NCI-H146 treated with DMSO at 0.1 percent for 48 hours (cell line): ENCODE results near the gene IGDCC3.

Experiments used
- DNase-seq: peaks from one replicate; lab custom pipeline; 2025; ENCODE audit not compliant: unreplicated experiment; lab: John Stamatoyannopoulos, UW

The IGDCC3 gene

DNA sequence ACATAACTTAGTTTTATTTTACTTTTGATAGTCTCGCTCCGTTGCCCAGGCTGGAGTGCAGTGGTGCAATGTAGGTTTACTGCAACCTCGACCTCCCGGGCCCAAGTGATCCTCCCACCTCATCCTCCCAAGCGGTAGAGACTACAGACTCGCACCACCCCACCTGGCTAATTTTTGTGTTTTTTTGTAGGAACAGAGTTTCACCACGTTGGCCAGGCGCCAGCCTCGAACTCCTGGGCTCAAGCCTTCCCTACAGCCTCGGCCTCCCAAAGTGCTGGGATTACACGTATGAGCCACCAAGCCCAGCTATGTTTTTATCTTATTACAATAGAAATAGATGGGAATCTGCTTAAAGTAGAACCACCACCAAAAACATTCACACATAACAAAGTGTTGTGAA lies 79.1 kb downstream of the IGDCC3 start:
- DNase-seq, result no peak

DNA sequence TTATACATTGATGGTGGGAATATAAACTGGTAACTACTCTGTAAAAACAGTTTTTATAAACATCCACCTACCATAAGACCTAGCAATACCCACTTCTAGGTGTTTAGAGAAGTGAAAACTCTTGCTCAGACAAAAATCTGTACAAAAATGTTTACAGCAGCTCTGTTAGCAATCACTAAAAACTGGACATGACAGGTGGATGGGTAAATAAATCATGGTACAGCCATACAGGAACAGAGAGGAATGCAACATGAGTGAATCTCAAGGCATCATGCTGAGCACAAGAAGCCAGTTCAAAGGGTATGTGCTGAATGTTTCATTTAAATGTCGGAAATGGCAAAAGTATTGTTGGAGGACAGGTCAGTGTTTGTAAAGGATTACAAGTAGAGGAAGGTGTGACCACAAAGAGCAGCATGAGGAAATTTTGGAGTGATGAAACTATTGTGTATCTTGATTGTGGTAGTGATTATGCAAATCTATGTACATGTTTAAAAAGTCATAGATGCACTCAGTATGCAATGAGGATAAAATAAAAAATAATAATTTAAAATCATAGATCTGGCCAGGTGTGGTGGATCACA lies 84.8 kb downstream of the IGDCC3 start:
- DNase-seq, result no peak

DNA sequence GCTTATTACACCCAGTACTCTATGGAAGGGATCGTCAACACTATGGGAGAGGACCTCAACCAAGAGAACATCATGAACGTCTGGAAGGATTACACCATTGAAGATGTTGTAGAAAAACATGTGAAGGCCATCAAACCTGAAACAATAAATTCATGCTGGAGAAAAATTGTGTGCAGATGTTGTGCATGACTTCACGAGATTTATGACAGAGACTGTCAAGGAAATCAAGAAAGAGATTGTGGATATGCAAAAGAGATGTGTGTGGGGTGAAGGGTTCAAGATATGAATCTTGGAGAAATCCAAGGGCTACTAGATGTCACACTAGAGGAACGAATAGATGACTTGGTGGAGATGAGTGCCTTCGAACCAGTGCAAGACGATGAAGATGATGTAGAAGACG lies 87.6 kb downstream of the IGDCC3 start:
- no peak for DNase-seq

DNA sequence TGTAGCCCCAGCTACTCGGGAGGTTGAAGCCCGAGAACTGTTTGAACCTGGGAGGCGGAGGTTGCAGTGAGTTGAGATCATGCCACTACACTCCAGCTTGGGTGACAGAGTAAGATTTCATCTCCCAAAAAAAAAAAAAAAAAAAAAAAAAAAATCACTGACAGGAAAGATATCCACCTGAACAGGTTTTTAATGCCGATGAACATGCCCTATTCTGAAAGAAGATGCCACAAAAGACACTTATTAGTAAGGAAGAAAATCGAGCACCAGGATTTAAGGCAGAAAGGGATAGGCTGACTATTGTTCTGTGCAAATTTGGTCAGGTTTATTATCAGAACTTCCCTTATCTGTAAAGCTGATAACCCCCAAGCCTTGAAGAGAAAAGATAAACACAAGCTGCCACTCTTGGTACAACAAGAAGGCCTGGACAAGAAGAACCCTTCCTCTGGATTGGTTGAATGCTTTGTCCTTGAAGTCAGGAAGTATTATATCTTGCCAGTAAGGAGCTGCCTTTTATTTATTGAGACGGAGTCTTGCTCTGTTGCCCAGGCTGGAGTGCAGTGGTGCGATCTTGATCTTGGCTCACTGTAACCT lies 88.4 kb downstream of the IGDCC3 start:
- no peak for DNase-seq

DNA sequence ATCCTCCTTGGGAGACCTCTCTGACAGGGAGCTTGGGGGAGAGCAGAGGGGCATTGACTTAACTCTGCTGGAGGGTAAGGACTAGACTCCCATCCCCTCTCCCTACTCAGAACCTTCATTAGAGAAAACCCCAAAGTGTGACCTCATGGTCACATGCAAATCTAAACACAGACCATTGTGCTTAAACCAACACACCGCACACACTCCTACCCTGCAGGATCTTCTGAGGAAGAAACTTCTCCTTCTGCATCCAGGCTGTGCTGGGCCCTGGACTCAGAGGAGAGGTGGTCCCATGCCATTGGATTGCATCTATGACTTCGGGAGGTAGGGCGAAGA lies 90.3 kb downstream of the IGDCC3 start:
- DNase-seq, result no peak

DNA sequence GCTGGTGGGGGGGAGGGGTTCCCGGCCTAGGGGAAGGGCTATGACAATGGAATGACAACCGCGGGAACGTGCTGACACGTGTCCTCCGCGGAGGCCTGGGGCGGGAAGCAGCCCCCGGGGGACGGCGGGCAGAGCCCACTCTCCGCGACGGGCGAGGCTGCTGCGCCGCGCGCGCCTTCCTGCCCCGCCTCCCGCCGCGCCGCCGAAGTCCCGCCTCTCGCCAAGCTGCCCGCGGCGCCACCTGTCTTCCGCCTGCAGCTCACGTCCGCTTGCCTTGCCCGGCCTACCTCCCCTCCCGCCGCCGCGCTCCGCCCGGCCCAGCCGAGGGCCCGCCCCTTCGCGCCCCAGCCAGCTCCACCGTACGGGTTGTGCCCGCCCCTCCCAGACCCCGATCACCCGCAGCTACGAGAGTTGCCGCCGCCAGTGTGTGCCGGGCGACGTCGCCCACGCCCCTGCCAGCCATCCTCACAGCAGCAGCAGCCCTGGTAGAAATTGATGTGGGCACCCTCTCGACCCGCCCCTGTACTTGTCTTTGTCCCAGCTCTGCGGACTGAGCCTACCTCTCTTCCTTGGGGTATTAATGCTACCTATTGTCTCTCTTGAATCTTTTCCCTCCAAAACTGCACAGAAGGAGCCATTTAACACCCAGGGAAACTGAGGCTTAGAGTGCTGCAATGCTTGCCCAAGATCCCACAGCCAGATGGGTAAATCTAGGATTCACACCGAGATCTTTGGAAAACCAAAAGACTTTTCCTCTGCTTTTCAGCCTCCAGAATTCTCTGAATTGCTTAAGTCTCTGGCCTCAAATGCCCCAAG lies 90.9 kb downstream of the IGDCC3 start, which contains the start of gene PARP16:
TSS of gene PARP16 (minus strand) at position 180 of the 816 bp plus-strand sequence. CDS start 457 bp downstream, outside the sequence.
- DNase-seq, result peak; percentile 71

DNA sequence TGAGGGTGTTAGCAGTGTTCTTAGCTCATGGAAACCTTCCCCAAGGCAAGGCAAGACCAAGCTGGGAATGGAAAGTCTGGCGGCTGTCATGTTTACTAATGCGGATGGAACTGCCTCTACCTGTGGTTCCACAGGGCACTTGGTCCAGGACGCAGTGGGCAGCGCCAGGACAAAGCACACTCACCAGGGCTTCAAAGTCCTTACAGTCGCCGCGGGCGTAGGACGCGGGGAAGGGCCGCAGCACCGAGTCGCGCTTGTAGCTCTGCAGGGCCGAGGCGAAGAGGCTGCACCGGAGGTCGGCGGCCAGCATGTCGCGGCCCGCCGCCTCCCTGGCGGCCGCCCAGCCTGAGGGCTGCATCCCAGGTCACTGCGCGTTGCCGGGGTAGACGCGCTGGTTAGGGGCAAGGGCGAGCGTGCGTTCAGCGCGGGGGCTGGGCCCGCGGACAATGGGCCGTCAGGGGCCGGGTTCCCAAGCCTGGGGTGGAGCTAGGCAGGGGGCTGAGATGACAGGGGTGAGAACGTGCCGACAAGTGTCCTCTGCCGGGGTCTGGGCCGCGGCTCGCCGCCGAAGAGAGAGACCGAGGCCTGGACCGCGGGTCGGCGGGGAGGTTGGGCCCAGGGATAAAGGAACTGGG lies 91.6 kb downstream of the IGDCC3 start:
- DNase-seq, result peak; percentile 22

DNA sequence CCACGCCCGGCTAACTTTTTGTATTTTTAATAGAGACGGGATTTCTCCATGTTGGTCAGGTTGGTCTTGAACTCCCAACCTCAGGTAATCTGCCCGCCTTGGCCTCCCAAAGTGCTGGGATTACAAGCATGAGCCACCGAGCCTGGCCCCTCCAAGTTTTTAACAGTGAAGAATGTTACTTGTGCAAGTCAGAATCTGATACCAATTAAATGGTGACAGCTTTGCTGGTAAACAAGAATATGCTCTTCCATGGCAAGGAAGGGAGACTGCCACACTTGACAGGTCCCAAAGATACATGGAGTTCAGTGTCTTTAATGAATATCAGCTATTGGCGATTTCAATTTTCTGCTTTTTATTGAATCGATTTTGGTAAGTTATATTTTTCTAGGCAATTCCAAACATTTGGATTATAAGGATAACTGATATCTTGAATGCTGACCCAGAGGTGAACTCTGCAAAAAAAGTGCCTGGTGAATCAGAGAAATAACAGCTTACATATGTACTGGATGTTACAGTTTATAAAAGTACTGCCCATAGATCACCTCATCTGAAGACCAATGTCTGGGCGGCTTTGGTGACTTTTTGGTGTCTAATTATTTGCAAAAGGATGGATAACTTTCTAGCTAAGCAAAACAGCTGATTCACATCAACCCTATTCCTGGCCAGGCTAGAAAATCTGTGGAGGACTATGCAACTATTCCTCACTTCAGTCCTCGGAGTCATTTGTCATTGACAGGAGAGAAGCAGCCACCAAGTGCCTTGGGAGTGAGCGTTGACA lies 92.3 kb downstream of the IGDCC3 start:
- DNase-seq, result no peak

DNA sequence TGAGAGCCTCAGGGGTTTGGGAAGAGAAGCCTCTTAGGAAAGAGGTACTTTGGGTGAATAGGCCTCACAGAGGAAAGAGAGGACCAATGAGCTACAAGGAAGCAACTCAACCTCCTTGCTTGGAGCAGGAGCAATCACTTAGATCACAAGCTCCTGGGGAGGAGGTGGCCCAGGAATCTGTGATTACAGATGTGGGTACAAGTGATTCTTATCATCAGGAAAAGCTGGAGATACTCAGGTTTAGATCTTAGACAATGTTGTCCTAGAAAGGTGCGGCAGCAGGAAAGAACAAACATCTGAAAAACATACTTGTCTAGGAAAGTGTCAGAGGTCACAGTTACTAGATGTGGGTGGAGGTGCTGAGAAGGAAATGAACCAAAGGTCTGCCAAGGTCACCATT lies 99.3 kb downstream of the IGDCC3 start:
- no peak for DNase-seq
